Astrocyte of the hippocampus (primary cell): ENCODE data around the gene ONECUT1.
"Not testable (repeated sequence)": the region's sequence is repeated elsewhere in the genome, so short reads cannot be mapped to it uniquely, and the experiment has no call there.

ENCODE experiments used
- DNase-seq: peaks from one replicate; pipeline ENCODE4 v3.0.0; 2011; ENCODE audit warnings: low read depth, low spot score

Gene ONECUT1

GRCh38 chr15:52790169-52790708, at the start of gene ONECUT1:
ONECUT1 (minus strand) TSS chr15:52790336; CDS start chr15:52789884, 452 bp downstream.
- DNase-seq, result peak; percentile 81

- DNase-seq, result no peak
Measured at GRCh38 chr15:52834379-52834778, 44.2 kb upstream of the ONECUT1 start.

GRCh38 chr15:52824169-52824942, 34.2 kb upstream of the ONECUT1 start:
- DNase-seq, result not testable (repeated sequence)

GRCh38 chr15:52822475-52822874, 32.3 kb upstream of the ONECUT1 start:
- no peak for DNase-seq

GRCh38 chr15:52819253-52819652, 29.1 kb upstream of the ONECUT1 start:
- no peak for DNase-seq

- DNase-seq, result not testable (repeated sequence)
Measured at GRCh38 chr15:52815899-52816298, 25.8 kb upstream of the ONECUT1 start.

GRCh38 chr15:52808996-52809395, 18.9 kb upstream of the ONECUT1 start:
- DNase-seq, result no peak

- no peak for DNase-seq
Measured at GRCh38 chr15:52808441-52808840, 18.3 kb upstream of the ONECUT1 start.

GRCh38 chr15:52806284-52806655, 16.1 kb upstream of the ONECUT1 start:
- DNase-seq, result no peak

- DNase-seq, result no peak
Measured at GRCh38 chr15:52805351-52806283, 15.5 kb upstream of the ONECUT1 start.

GRCh38 chr15:52804526-52805081, 14.5 kb upstream of the ONECUT1 start:
- DNase-seq, result no peak

- DNase-seq, result no peak
Measured at GRCh38 chr15:52803467-52804306, 13.6 kb upstream of the ONECUT1 start.

GRCh38 chr15:52803108-52803466, 13.0 kb upstream of the ONECUT1 start:
- no peak for DNase-seq

GRCh38 chr15:52802110-52802509, 12.0 kb upstream of the ONECUT1 start:
- no peak for DNase-seq

- no peak for DNase-seq
Measured at GRCh38 chr15:52801748-52802085, 11.6 kb upstream of the ONECUT1 start.

- no peak for DNase-seq
Measured at GRCh38 chr15:52800828-52801747, 11.0 kb upstream of the ONECUT1 start.

GRCh38 chr15:52799145-52799811, 9.1 kb upstream of the ONECUT1 start:
- DNase-seq, result no peak

- DNase-seq, result no peak
Measured at GRCh38 chr15:52798529-52799101, 8.5 kb upstream of the ONECUT1 start.
